HG03139 (cell line): ENCODE data around the gene EFCAB10.
"Not testable (repeated sequence)": the region's sequence is repeated elsewhere in the genome, so short reads cannot be mapped to it uniquely, and the experiment has no call there.

Source experiments
- ATAC-seq: cut with Tn5 transposase; IDR thresholded peaks from one replicate; pipeline ENCODE4 v1.9.1; 2021; ENCODE audit not compliant: unreplicated experiment

The EFCAB10 gene

DNA sequence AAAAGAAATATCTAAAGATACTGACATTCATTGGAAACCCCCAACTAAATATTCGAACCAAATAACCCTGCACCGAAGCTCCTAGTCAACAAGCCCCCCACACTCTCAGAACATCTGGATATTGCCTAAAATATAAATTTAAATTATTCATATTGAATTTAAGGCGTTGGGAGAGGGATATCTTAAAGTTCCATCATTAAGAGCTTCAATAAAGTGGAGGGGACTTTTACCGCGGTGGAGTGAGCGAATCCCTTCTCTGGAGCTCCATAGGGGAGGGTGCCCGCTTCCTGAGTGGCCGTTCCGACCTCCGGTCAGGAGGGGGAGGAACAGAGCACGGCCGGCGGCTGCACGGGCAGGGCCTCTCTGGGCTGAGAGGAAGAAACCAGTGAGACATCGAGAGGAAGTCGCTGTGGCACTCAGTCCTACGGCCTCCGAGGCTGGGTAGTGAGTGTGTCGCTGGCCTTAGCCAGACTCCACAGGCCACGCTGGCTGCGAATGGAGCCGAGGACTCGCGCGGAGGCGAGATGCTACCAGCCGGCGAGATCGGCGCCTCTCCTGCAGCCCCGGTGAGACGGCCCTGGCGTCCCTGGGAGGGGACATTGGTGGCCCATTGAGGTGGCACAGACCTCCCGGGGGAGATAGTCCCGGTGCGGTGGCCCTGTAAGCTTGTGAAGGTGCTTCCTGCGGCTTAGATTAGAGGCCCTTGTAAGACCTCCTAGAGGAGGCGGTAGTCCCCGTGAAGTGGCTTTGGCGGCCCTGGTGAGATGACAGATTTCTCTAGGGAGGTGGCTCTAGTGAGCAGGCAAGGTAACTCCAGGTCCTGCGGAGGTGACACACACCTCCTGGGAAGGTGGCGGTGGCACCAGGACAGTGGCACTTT lies 49.3 kb downstream of the EFCAB10 start, which contains the start of gene RINT1:
RINT1 (plus strand) TSS at position 410 of the 880 bp plus-strand sequence; CDS start at position 525, 115 bp downstream.
- ATAC-seq = peak; percentile 94

DNA sequence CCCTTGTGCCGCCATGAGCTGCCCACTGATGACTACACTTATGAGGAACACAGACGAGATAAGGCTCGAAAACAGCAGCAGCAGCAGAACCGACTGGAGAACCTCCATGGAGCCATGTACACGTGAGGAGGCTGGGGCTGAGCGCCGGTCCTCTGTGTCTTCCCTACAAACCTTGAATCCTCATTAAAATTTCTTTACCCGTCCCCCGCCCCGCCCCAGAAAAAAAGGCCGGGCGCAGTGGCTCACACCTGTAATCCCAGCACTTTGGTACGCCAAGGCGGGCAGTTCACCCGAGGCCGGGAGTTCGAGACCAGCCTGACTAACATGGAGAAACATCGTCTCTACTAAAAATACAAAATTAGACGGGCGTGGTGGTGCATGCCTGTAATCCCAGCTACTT lies 50.7 kb downstream of the EFCAB10 start:
- ATAC-seq = no peak

- no peak for ATAC-seq
Measured at GRCh38 chr7:105530126-105530525, 51.2 kb downstream of the EFCAB10 start.

DNA sequence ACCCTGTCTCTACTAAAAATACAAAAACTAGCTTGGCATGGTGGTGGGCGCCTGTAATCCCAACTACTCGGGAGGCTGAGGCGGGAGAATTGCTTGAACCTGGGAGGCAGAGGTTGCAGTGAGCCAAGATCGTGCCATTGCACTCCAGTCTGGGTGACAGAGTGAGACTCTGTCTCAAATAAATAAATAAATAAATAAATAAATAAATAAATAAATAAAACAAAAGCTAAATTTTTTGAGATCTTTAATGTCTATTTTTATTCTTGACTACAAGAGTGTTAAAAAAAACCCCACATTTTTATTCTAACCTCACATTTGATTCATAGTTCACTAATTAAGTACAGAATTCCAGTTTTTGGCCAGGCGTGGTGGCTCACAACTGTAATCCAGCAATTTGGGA lies 53.6 kb downstream of the EFCAB10 start:
- ATAC-seq = not testable (repeated sequence)

GRCh38 chr7:105524840-105525239 lies 56.5 kb downstream of the EFCAB10 start:
- no peak for ATAC-seq

DNA sequence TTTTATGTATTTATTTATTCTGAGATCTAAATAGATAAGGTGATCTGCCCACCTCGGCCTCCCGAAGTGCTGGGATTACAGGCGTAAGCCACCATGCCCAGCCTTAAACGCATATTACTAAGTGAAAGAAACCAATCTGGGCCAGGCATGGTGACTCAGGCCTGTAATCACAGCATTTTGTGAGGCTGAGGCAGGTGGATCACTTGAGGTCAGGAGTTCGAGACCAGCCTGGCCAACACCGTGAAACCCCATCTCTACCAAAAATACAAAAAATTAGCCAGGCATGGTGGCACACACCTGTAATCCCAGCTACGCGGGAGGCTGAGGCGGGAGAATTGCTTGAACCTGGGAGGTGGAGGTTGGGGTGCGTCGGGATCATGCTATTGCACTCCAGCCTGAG lies 56.9 kb downstream of the EFCAB10 start:
- ATAC-seq = not testable (repeated sequence)

- peak; percentile 80 for ATAC-seq
Measured at GRCh38 chr7:105521717-105522463, 59.4 kb downstream of the EFCAB10 start, which contains the start of gene PUS7. Gene PUS7 (minus strand): TSS chr7:105522271. CDS start chr7:105508512, 13,759 bp downstream.

DNA sequence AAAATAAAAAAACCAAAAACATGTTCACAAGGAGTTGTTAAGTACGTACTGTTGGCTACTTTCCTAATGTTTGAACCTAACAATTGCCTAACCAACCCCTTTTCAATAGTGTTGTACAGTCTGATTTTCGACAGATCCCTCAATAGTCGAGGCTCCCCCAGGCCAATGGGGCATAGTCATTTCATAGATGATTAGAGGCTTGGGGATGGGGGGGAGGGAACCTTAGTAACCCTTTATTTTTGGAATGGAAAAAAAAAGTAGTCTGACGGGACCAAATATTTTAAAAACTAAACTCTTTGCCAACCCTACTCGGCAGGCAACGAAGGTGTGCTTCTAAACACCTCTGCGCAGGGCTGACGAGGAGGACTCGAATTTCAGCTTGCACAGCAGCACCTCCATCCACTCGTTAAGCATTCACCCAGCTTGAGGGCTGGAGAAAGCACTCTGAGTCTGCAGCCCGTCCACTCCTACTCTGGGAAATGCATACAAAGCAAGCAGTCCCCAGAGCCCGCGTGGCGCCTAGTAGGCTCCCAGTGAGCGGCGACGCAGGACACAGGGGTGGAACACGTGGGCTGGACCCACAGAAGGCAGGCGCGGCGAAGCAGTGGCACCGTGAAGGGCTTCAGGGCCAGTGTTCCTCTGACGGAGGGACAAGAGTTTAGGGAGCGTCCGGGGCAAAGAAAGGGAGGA lies 60.1 kb downstream of the EFCAB10 start:
- ATAC-seq = peak; percentile 33

DNA sequence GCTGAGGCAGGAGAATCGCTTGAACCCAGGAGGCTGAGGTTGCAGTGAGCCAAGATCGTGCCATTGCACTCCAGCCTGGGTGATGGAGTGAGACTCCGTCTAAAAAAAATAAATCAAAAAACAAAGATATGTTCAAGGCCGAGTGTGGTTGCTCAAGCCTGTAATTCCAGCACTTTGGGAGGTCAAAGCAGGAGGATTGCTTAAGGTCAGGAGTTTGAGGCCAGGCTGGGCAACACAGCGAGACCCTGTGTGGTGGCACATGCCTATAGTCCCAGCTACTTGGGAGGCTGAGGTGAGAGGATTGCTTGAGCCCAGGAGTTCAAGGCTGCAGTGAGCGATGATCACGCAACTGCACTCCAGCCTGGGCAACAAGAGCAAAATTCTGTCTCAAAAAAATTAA lies 60.7 kb downstream of the EFCAB10 start:
- ATAC-seq = not testable (repeated sequence)

DNA sequence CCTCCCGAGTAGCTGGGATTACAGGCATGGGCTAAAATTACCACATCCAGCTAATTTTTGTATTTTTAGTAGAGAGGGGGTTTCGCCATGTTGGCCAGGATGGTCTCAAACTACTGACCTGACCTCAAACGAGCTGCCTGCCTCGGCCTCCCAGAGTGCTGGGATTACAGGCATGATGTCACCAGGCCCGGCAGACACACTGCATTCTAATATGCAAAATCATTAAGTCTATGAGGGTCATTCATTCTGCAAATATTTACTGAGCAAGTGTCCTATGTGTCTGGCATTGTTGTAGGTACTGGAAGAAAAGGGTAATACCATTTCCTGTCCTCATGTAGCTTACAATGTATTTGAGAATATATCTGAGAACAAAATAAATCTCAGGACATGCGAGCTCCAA lies 61.9 kb downstream of the EFCAB10 start:
- ATAC-seq = no peak

DNA sequence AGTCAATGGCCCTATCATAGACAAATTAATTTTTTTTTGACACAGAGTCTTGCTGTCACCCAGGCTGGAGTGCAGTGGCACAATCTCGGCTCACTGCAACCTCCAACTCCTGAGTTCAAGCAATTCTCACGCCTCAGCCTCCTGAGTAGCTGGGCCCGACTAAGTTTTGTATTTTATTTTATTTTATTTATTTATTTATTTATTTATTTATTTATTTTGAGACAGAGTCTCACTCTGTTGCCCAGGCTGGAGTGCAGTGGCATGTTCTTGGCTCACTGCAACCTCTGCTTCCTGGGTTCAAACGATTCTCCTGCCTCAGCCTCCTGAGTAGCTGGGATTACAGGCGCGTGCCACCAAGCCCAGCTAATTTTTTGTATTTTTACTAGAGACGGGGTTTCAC lies 65.7 kb downstream of the EFCAB10 start:
- not testable (repeated sequence) for ATAC-seq
